GM18508 (cell line): ENCODE data around the gene FUNDC2.
A peak's percentile ranks its signal among the peaks of the same experiment; 100 is the strongest.

Experiments used
- ATAC-seq: cut with Tn5 transposase; IDR thresholded peaks from one replicate; pipeline ENCODE4 v1.9.1; 2021; ENCODE audit warnings: moderate number of reproducible peaks; ENCODE audit not compliant: insufficient read depth, unreplicated experiment

The FUNDC2 gene

GRCh38 chrX:155022585-155022984 lies 4.1 kb upstream of the FUNDC2 start, which contains the start of gene F8:
F8 (minus strand) TSS chrX:155022723; CDS start chrX:155022552, 171 bp downstream.
- ATAC-seq: no peak

DNA sequence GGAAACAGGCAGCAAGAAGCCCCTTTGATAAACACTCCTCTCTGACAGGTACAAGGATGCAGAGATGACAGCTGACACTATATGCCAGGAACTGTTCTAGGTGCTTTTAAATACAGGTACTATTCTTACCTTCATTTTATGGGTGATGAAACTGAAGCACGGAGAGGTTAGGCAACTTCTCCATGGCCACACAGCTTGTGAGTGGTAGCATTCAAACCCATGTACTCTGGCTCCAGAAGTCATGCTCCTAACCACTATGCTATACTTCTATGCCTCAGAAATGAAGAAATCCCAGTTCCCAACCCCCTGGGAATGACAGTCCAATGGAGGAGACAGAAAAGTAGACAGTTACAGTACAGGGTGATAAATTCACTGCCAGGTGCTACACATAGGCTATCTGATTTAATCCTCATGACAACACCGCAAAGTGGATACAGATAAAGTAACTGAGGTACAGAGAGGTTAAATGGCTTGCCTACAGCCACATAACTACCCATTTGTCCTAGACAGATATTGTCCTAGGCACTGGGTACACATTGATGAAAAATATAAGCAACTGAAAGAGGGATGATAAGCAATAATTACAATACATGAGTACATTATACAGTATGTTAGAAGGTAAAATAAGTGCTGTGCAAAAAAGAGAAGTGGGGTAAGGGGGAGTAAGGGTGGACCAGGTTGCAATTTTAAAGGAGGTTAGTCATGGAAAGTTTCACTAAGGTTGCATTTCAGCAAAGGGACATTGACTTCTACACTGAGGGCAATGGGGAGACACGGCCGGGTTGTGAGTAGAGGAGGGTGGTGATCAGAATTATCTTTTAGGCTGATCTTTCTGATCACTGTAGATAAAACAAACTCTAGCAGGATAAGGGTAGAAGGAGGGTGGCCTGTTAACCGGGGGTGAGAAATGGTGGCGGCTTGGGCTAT lies 2.5 kb upstream of the FUNDC2 start:
- ATAC-seq: no peak

- no peak for ATAC-seq
Observed at GRCh38 chrX:155026420-155026726, 271 bp upstream of the FUNDC2 start.

GRCh38 chrX:155027509-155028066 lies 944 bp downstream of the FUNDC2 start:
- no peak for ATAC-seq

DNA sequence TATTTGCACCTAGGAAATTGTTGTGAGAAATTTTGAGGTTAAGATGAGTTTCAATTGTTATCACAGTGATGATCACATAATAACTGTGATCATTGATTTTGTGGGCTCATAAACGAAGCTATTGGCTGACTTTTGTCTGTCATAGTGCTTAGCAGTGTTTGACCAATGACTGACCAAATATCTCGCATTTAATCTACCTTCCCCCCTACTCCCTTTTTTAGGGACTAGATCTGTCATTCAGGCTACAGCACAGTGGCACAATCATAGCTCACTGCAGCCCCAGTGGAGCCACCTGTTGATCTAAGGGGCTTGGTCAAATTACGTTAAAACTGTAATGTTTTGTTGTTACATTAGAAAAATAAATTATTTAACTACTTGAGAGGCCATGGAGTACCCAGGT lies 1.5 kb downstream of the FUNDC2 start:
- no peak for ATAC-seq

GRCh38 chrX:155028877-155029291 lies 2.2 kb downstream of the FUNDC2 start:
- no peak for ATAC-seq

DNA sequence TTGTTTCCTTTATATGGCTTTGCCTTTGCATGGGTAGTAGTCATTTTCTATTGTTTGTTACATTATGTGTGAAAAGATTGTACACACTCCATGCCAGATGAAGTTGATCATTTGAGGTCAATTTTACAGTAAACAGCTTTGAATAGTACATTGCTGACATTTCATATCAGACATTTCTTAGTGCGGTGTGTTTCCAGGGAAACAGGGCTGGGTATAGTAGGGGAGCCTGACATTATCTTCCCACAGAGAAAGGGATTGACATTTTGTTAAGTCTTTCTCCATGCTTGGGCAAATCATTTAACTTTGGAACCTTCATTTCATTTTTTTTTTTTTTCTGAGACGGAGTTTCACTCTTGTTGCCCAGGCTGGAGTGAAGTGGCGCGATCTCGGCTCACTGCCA lies 5.0 kb downstream of the FUNDC2 start:
- ATAC-seq: no peak

DNA sequence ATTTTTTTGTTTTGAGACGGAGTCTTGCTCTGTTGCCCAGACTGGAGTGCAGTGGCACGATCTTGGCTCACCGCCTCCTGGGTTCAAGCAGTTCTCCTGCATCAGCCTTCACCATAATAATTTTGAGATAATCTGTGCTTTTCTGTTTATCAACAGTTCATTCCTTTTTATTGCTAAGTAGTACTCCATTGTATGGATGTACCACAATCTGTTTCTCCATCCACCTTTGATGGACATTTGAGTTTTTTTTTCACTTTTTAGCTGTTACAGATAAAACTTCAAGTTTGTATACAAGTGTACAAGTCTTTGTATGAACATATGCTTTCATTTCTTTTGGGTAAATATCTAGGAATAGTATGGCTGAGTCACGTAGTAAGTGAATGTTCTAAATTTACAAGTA lies 9.0 kb downstream of the FUNDC2 start:
- ATAC-seq: no peak

DNA sequence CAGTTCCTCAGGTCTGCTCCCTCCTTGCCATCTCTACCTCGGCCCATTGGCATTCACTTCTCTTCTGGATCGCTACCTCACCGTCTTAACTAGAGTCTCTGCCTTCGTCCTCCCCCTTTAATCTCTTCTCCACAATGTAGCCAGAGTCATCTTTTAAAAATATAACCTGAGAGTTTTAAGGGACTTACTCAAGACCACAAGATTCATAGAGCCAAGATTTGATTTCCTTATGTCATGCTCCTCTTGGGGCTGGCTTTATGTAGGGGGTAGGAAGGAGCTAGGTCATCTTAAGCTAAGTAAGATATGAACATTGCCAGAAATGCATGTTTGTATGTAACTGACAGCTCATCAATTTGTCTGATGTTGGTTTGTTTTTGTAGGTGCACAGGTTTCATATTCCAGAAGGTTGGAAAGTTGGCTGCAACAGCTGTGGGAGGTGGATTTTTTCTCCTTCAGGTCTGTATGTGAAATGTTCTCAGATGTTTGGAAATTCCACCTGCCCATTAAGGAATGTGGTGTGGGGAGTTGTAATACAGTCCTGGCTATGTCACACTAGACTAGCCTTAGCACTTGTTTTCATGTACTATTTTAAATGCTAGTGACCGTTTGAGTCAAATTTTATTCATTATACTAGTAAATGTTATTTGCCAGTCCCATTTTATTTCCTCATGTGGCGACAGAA lies 19.6 kb downstream of the FUNDC2 start:
- no peak for ATAC-seq

GRCh38 chrX:155046811-155047528 lies 20.3 kb downstream of the FUNDC2 start:
- ATAC-seq: no peak

GRCh38 chrX:155048977-155049619 lies 22.5 kb downstream of the FUNDC2 start:
- no peak for ATAC-seq

- ATAC-seq: no peak
Observed at GRCh38 chrX:155052738-155053498, 26.3 kb downstream of the FUNDC2 start.

DNA sequence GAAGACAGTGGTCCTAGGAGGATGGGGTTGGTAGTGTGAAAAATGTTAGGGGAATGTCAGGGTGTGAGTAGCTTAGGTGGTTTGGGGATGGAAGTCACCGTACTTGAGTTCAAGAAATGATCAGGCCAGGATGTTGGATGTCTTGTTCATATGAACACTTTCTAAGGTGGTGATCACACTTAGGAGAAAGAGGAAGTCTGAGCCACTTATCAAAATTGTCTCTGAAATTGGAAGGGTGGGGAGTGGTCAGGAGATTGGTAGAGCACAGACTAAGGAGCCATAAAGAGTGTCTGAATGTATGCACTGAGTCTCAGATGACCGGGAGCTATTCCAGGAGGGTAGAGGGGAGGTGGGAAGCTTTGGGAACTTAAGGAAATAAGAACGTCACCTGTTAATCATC lies 27.0 kb downstream of the FUNDC2 start:
- no peak for ATAC-seq

GRCh38 chrX:155054255-155054654 lies 27.6 kb downstream of the FUNDC2 start:
- ATAC-seq: no peak

DNA sequence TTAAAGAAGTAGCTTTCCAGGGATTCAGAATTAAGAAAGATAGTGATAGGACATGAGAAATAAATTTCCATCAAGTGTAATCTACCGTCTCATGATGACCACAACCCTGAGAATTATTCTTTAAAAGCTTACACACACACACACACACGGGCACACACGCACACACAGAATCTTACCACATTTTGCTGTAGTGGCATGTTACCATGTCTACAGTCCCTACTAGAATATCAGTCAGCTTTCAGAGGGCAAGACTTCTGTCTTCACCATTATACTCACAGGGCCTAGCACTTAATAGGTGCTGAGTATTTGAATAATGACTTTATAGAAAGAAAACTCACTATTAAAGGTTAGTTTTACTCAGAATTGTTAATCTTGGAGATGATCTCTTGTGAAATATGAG lies 28.9 kb downstream of the FUNDC2 start:
- no peak for ATAC-seq

- ATAC-seq: no peak
Observed at GRCh38 chrX:155056471-155056870, 29.8 kb downstream of the FUNDC2 start.

DNA sequence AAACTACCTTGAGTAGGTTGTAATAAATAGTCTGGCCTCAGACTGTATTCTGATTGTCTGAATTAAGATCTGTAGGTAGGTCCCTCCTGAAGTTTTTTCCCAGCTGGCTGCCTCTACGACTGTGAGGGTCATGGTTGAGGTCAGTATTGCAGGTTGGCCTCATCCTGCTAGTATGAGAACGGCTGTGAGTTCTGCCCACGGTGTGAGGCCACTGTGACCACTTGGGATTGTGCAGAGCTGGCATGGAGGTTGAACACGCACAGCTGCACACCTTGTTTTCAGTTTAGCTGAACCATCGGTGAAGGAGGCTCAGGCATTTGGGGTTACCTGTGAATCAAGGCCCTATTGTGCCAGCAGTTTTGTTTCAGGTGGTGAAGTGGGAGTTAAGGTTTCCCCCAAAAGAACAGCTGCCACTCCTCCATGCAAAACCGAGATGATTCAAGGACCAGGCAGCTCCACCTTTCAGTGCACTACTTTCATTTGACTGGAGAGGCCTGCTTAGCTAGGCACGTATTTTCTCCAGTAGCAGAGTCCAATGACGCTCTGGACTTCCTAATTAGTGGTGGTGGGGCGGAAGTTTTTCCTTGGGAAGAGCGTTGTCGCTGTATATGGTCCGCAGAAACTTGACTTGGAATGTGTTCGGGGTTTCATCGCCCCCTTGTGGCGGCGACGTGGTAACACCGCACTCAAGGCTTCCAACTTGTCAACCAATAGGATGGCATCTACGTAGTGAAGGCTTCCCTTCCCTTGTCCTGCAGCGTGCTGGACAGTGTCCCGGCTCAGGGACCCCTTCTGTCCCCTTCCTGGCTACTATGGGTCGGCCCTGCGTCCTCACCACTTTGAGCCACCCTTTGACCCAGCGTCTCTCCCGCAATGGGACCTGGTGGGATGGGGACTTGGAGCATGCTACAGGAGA lies 30.5 kb downstream of the FUNDC2 start:
- ATAC-seq: peak; percentile 76

GRCh38 chrX:155061760-155062159 lies 35.1 kb downstream of the FUNDC2 start:
- ATAC-seq: no peak
